ENCODE measurements around the gene VAMP2. TPM values are rescaled to one million over a fixed set of nuclear protein-coding genes. Genes with fewer than 3 reads are reported as not detected.

Gene VAMP2
- total and polyA plus RNA-seq, 10 of the 15 experiments (the other 5 are each of a cell fraction or from before 2014, with no cell fraction given) = 3.0 to 35.2 (median 25.0) TPM

- TF ChIP-seq RELA (IDR thresholded peaks at IDR 0.05; ENCODE audit: borderline replicate concordance, partially characterized antibody) (peak; percentile 79), SP1 (IDR thresholded peaks at IDR 0.05; ENCODE audit: low read depth, low read length) (peak; percentile 72), TAF1 (IDR thresholded peaks at IDR 0.05; ENCODE audit: borderline replicate concordance, low read depth, low read length) (0 out of 2 replicates have a peak, but pooled peaks have one; percentile 51), NFYB (IDR thresholded peaks at IDR 0.05; ENCODE audit: insufficient read depth, low read depth, low read length) (no peak), LARP7 (IDR thresholded peaks at IDR 0.05) (no peak), BACH1 (IDR thresholded peaks at IDR 0.05; ENCODE audit: borderline replicate concordance) (no peak; the same call in 1 of the 2 replicates), BHLHE40 (IDR thresholded peaks at IDR 0.05; ENCODE audit: borderline replicate concordance in 1 of 2, low read depth in 2 of 2, low read length in 1 of 2) (peak; percentile 85 to 93), NFIC (IDR thresholded peaks at IDR 0.05; ENCODE audit: low read depth, low read length) (no peak), TARDBP (IDR thresholded peaks at IDR 0.05; ENCODE audit: borderline replicate concordance) (no peak), NR2C1 (IDR thresholded peaks at IDR 0.05) (no peak), EGR1 (IDR thresholded peaks at IDR 0.05; ENCODE audit: borderline replicate concordance in 1 of 2, low read depth in 2 of 2, low read length in 2 of 2) (peak; percentile 26 to 88), SMAD5 (IDR thresholded peaks at IDR 0.05; ENCODE audit: low read depth) (no peak), ZZZ3 (IDR thresholded peaks at IDR 0.05; ENCODE audit: control insufficient read depth, insufficient read length, low read depth) (no peak), YY1 (IDR thresholded peaks at IDR 0.05; ENCODE audit: low read depth, low read length) (peak; percentile 36; the same call in 1 of the 2 replicates), SMC3 (IDR thresholded peaks at IDR 0.05; ENCODE audit: borderline replicate concordance, low read length) (no peak), ZNF622 (IDR thresholded peaks at IDR 0.05) (no peak), ZNF274 (IDR thresholded peaks at IDR 0.05; ENCODE audit: insufficient read depth, insufficient read length) (no peak), HDAC6 (IDR thresholded peaks at IDR 0.05; ENCODE audit: unreplicated experiment) (no peak), GABPA (IDR thresholded peaks at IDR 0.05; ENCODE audit: low read depth) (no peak; the same call in 1 of the 2 replicates), TCF7 (IDR thresholded peaks at IDR 0.05; ENCODE audit: borderline replicate concordance) (no peak), PAX8 (IDR thresholded peaks at IDR 0.05) (no peak), ZNF24 (IDR thresholded peaks at IDR 0.05) (no peak), DPF2 (IDR thresholded peaks at IDR 0.05) (peak; percentile 90), IKZF2 (IDR thresholded peaks at IDR 0.05) (peak; percentile 73 to 76)
- TF ChIP-seq, protein P1, sequence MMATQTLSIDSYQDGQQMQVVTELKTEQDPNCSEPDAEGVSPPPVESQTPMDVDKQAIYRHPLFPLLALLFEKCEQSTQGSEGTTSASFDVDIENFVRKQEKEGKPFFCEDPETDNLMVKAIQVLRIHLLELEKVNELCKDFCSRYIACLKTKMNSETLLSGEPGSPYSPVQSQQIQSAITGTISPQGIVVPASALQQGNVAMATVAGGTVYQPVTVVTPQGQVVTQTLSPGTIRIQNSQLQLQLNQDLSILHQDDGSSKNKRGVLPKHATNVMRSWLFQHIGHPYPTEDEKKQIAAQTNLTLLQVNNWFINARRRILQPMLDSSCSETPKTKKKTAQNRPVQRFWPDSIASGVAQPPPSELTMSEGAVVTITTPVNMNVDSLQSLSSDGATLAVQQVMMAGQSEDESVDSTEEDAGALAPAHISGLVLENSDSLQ (IDR thresholded peaks at IDR 0.05) = peak; percentile 65
- TF ChIP-seq, protein P2, sequence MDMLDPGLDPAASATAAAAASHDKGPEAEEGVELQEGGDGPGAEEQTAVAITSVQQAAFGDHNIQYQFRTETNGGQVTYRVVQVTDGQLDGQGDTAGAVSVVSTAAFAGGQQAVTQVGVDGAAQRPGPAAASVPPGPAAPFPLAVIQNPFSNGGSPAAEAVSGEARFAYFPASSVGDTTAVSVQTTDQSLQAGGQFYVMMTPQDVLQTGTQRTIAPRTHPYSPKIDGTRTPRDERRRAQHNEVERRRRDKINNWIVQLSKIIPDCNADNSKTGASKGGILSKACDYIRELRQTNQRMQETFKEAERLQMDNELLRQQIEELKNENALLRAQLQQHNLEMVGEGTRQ (IDR thresholded peaks at IDR 0.05; ENCODE audit: borderline replicate concordance, low read depth, low read length) = no peak
- TF ChIP-seq, protein P3, sequence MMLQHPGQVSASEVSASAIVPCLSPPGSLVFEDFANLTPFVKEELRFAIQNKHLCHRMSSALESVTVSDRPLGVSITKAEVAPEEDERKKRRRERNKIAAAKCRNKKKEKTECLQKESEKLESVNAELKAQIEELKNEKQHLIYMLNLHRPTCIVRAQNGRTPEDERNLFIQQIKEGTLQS (IDR thresholded peaks at IDR 0.05; ENCODE audit: borderline replicate concordance, extremely low read depth, low read depth, low read length) = peak; percentile 2; the same call in 1 of the 2 replicates
- TF ChIP-seq, protein P4, sequence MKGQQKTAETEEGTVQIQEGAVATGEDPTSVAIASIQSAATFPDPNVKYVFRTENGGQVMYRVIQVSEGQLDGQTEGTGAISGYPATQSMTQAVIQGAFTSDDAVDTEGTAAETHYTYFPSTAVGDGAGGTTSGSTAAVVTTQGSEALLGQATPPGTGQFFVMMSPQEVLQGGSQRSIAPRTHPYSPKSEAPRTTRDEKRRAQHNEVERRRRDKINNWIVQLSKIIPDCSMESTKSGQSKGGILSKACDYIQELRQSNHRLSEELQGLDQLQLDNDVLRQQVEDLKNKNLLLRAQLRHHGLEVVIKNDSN (IDR thresholded peaks at IDR 0.05; ENCODE audit: borderline replicate concordance, extremely low read length, insufficient read depth, low read depth, low read length) = peak; percentile 51
Observed at GRCh38 chr17:8151120-8151640, 11.6 kb downstream of the VAMP2 start (continued).

Measured in GM12878 (cell line).